ENCODE results near the gene RPLP2.

Gene RPLP2

DNA sequence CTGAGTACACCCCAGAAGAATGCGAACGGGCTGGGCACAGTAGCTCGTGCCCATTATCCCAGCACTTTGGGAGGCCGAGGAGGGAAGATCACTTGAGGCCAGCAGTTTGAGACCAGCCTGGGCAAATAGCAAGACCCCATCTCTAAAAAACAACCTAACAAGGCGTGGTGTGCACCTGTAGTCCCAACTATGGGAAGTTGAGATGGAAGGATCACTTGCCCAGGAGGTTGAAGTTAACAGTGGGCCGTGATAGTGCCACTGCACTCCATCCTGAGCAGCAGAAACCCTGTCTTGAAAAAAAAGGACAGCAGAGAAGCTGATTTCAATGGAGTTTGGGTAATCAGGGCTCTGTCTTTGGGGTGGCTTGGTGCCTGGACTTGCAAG lies 3.3 kb downstream of the RPLP2 start:
- no peaks in the 10 kb centered on the region for H3K9me3 ChIP-seq
- no peak for DNase-seq
- H3K27ac ChIP-seq, result no peak overlapping the region
- intact Hi-C loops (cut with DNase I; ENCODE audit: low total_unique reads), result no loop called here
- H3K27me3 ChIP-seq, result no peaks in the 10 kb centered on the region
- peaks cover 26 to 35% (median 29%) of the 10 kb centered on the region in 3 donors for H3K36me3 ChIP-seq
- H3K4me1 ChIP-seq, result peaks cover 0 to 32% (median 27%) of the 10 kb centered on the region in 4 donors
- TF ChIP-seq CTCF (IDR thresholded peaks at IDR 0.05), result no peak
- H3K4me3 ChIP-seq, result no peak overlapping the region

- intact Hi-C loops (cut with DNase I; ENCODE audit: low total_unique reads), result no loop called here
- Histone ChIP-seq H3K27ac (no peak overlapping the region), H3K36me3 (peaks cover 26 to 35% (median 29%) of the 10 kb centered on the region in 3 donors), H3K27me3 (no peaks in the 10 kb centered on the region), H3K4me3 (no peak overlapping the region), H3K4me1 (peaks cover 0 to 30% (median 25%) of the 10 kb centered on the region in 4 donors), H3K9me3 (no peaks in the 10 kb centered on the region)
- no peak for TF ChIP-seq CTCF (IDR thresholded peaks at IDR 0.05)
- no peak for DNase-seq
Measured at GRCh38 chr11:813456-814096, 3.8 kb downstream of the RPLP2 start.

DNA sequence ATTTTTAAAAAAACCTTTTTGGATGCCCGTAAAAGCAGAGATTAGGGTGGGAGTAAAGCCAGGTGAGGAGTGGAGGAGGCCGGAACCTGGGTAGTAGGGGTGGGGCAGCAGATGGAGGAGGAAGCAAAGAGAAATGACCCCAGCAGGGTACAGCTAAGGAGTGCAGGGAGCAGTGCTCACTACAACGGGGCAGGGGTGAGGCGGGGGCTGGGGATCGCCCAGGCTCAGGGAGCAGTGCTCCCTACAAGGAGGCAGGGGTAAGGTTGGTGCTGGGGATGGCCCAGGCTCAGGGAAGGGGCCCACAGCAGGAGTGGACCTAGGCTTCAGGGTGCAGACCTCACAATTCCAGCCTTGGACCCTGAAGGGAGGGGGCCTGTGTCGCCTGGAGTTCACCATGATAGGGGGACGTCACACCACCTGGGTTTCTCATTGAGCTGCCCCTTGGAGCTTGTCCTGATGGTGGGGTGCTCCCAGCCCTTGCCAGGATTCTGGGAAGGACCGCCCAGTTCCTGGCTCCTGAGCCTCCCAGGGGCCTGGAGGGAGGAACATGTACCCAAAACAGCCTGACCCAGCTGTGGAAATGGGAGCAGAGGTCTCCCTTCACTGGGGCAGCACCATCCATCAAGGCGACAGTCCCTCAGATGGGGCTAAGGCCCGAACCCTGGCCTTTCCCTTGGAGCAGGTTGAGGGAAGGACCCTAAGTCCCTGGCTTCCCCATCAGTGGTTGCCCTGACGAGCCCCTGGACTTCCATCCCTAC lies 6.1 kb downstream of the RPLP2 start:
- Histone ChIP-seq H3K4me1 (peaks cover 0 to 32% (median 25%) of the 10 kb centered on the region in 4 donors), H3K9me3 (no peaks in the 10 kb centered on the region), H3K36me3 (peaks cover 26 to 35% (median 29%) of the 10 kb centered on the region in 3 donors), H3K27ac (no peak overlapping the region), H3K27me3 (no peaks in the 10 kb centered on the region), H3K4me3 (no peak overlapping the region)
- intact Hi-C loops (cut with DNase I; ENCODE audit: low total_unique reads), result no loop called here
- TF ChIP-seq CTCF (IDR thresholded peaks at IDR 0.05), result no peak
- no peak for DNase-seq

- no peaks in the 10 kb centered on the region for H3K9me3 ChIP-seq
- peaks cover 24 to 33% (median 27%) of the 10 kb centered on the region in 3 donors for H3K36me3 ChIP-seq
- intact Hi-C loops (cut with DNase I; ENCODE audit: low total_unique reads), result no loop called here
- no peak for DNase-seq
- no peak overlapping the region for H3K4me3 ChIP-seq
- peaks cover 3 to 32% (median 25%) of the 10 kb centered on the region in 4 donors for H3K4me1 ChIP-seq
- TF ChIP-seq CTCF (IDR thresholded peaks at IDR 0.05), result no peak
- H3K27me3 ChIP-seq, result no peaks in the 10 kb centered on the region
- no peak overlapping the region for H3K27ac ChIP-seq
Measured at GRCh38 chr11:816433-816779, 6.6 kb downstream of the RPLP2 start.

DNA sequence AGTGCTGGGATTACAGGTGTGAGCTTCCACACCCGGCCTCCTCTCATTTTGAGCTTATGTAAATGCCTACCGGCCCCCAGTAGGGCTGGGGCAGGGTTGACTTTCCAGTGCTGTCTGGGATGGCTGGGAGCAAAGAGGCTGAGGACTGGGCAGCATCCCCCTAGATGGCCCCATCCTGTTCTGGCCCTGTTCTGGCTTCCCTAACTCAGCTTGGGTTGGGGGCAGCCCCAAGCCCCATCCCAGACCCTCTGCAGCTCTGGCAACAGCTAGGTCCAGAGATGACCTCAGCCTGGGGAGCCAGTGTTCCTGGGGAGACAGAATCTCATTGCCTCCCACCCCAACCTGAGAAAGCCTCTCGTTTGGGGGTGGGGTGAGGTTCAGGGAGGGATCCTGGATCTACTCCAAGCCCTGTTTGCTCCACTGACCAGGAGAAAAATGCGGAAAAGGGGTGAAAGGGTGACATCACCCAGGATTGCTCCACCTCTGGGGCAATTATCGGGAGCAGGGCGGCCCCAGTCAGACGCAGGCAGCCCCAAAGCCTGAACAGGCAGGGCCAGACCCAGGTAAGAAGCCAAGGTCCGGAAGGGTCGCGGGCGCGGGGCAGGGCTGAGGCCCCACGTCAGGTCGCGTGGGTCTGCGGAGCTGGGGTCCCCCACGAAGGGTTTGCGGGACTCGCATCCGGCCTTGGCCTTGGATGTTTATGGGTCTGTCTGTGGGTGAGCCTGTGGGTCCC lies 8.8 kb downstream of the RPLP2 start, which contains the start of gene PNPLA2:
Gene PNPLA2, plus strand, starts transcription at position 519 of the 733 bp plus-strand sequence. CDS start 805 bp downstream, outside the sequence.
- Histone ChIP-seq H3K36me3 (peaks cover 22 to 33% (median 27%) of the 10 kb centered on the region in 3 donors), H3K27me3 (no peaks in the 10 kb centered on the region), H3K9me3 (no peaks in the 10 kb centered on the region), H3K4me3 (peak within 1 kb of the TSS; percentile 88 to 97), H3K27ac (peak within 1 kb of the TSS; percentile 97 to 100), H3K4me1 (peaks cover 5 to 40% (median 28%) of the 10 kb centered on the region in 4 donors)
- intact Hi-C loops (cut with DNase I; ENCODE audit: low total_unique reads), result no loop called here
- TF ChIP-seq CTCF (IDR thresholded peaks at IDR 0.05), result no peak
- DNase-seq, result peak in 1 of 2 donors; percentile 63

All from tibial artery (tissue), 4 donors.